HTR-8/SVneo (cell line): ENCODE data around the gene SNTG2.

Experiments used
- DNase-seq: peaks from one replicate; pipeline ENCODE4 v3.0.0; 2011; ENCODE audit warnings: low spot score, mixed read lengths; ENCODE audit not compliant: insufficient read length
- FAIRE-seq: peaks from 2 replicates; lab custom pipeline; 2011; peaks lifted over from hg19 to GRCh38; lab: Jason Lieb, UNC

SNTG2 gene

DNA sequence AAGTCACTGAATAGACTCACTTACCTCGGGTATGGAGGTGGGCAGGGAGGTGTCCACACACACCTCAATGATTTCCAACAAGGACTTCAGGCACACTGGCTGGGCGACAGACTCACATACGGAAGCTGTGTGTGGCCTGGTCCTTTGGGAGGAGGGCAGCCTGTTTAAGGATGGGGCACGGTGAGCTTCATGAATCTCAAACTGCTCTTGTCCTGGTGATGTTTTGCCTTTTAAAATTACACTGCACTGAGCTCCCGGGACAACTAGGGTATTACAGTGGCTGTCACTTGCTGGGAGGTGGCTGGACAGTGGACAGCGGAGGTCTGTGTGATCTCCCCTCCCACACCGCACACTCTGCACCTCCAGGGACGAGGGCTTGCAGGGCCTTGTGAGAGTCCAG is 211.6 kb downstream of the SNTG2 start:
- FAIRE-seq: no peak
- no peak for DNase-seq

- DNase-seq (no peak), FAIRE-seq (no peak)
Observed at GRCh38 chr2:1162768-1163584, 212.3 kb downstream of the SNTG2 start.

- DNase-seq (no peak), FAIRE-seq (no peak)
Observed at GRCh38 chr2:1166976-1167375, 216.3 kb downstream of the SNTG2 start.

DNA sequence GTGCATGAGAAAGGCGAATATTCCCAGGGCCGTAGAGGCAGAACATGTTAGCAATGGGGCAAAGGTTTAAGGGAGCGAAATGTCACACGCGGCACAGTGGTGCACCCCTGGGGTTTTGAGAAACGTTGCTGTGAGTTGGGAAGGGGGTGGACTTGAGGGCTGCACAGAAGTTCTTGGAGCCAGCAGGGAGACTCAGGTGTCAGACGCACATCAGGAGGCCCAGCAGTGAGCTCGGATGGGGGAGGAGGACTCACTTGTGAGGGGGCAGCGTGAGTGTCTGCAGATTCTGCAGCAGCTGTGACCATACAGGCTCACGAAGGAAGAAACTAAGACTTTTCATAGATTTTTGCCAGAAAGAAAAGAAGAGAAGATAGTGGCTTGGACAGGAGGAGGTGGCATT is 218.2 kb downstream of the SNTG2 start:
- DNase-seq (no peak), FAIRE-seq (no peak)

GRCh38 chr2:1169291-1169949 is 218.8 kb downstream of the SNTG2 start:
- DNase-seq (no peak), FAIRE-seq (no peak)

- DNase-seq (no peak), FAIRE-seq (no peak)
Observed at GRCh38 chr2:1170241-1170640, 219.6 kb downstream of the SNTG2 start.

- DNase-seq (no peak), FAIRE-seq (no peak)
Observed at GRCh38 chr2:1170711-1171110, 220.1 kb downstream of the SNTG2 start.

DNA sequence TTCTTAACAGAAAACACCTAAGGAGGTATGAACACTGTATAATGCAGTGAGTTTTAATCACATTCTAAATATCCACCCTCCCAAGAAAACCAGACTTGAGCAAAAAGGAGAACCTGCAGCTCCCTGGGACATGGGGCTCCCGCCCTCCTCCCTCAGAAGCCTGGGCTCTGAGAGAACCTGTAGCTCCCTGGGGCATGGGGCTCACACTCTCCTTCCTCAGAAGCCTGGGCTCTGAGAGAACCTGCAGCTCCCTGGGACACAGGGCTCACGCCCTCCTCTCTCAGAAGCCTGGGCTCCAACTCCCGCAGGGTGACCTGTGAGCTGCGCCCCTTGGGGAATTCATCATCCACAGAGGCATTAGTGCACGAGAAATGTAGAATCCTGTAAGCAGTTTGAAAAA is 222.9 kb downstream of the SNTG2 start:
- FAIRE-seq: no peak
- DNase-seq: no peak

DNA sequence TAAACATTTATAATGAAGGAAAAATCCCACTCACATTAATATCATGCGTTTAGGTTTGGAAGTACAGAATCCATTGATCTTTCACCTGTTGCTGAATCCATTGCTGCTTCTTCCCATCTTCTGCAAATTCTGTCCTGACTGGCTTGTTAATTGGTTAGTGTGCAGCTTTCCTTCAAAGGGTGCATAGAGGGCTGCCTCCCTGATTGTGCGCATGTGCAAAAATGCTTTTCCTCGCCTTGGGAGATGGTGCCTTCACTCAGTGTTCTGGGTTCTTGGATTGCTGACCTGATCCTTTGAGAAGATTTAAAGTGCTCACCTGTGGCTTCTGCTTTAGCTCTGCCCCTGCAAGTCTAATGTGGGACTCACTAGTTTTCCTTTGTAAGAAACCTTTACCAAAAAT is 231.2 kb downstream of the SNTG2 start:
- FAIRE-seq: no peak
- DNase-seq: no peak

GRCh38 chr2:1183300-1183699 is 232.7 kb downstream of the SNTG2 start:
- FAIRE-seq (no peak), DNase-seq (no peak)

GRCh38 chr2:1186421-1186820 is 235.8 kb downstream of the SNTG2 start:
- no peak for FAIRE-seq
- no peak for DNase-seq

- FAIRE-seq: no peak
Observed at GRCh38 chr2:1187189-1187588, 236.5 kb downstream of the SNTG2 start.

GRCh38 chr2:1192121-1192520 is 241.5 kb downstream of the SNTG2 start:
- no peak for FAIRE-seq

More at GRCh38 chr2:1187189-1187588, 236.5 kb downstream of the SNTG2 start:
- no peak for DNase-seq

DNA sequence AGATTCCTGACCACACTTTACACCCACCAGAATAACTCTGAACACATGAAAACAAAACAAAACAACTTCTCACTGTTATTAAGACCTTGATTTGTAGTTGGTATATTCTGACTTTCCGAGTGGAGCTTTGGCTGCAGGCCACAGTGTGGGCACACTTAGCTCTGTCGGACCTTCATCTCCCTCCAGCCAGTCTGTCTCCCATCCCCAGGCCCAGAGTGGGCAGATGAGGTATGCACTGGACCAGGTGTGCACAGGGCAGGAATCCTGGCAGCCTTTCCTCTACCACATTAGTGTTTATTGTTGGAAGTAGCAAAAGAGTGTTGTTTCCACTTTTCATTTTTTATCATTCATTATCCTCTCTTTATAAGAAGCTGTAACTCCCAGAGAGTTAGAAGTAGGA is 243.2 kb downstream of the SNTG2 start:
- FAIRE-seq (no peak), DNase-seq (no peak)

More at GRCh38 chr2:1192121-1192520, 241.5 kb downstream of the SNTG2 start:
- DNase-seq: no peak

DNA sequence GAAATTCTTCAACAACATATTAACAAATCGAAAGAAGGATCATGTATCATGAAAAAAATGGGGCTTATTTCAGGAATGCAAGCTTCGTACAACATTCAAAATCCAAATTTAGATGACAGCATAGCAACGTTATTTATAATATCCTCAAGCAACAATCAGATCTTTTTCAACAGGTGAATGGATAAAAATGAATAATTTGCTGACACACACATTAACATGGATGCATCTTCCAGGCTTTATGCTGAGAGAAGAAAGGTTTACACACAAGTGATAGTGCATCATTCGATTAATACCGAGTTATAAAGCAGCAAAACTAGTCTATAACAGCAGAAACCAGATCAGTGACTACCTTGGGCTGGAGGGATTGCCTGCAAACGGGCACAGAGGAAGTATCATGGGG is 253.1 kb downstream of the SNTG2 start:
- FAIRE-seq (no peak), DNase-seq (no peak)

DNA sequence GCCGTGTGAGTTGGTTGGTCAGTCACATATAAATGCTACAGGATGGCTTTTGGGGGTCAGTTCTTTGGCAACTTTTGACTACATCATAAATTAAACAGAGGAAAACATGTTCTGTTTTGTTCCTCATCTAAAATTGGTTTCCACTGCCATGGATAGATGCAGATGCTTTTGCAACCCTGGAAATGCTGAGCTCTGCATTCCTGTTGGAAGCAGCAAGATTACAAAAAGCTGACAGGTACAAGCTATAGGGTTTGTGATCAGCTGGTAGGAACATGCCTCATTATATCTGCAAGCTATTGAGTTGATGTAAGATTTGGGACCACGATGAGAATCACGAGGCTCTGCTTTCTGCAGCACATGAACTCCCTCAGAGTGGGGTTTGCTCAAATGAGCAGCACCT is 255.2 kb downstream of the SNTG2 start:
- no peak for FAIRE-seq
- DNase-seq: no peak

DNA sequence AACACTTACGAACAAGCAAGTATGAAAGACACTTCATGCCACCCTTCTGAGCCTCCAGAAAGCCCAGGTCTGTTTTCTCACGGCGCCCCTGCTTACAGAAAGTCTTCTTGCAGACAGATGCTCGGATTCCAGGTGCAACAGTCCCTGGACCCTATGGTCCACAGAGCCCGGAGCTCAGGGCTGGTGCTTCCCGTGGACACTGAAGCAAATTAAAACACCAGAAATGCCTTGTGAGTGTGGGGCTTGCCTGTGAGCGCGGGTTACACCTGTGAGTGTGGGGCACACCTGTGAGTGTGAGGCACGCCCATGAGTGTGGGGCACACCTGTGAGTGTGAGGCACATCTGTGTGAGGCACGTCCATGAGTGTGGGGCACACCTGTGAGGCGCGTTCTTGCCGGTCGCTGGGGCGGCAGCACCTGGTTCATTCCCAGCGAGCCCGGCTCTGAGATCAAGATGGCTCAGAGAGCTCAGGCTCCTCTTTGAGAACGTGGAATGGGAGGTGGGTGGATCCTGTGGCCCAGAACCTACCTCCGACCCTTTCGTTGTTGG is 257.4 kb downstream of the SNTG2 start:
- no peak for DNase-seq
- no peak for FAIRE-seq

DNA sequence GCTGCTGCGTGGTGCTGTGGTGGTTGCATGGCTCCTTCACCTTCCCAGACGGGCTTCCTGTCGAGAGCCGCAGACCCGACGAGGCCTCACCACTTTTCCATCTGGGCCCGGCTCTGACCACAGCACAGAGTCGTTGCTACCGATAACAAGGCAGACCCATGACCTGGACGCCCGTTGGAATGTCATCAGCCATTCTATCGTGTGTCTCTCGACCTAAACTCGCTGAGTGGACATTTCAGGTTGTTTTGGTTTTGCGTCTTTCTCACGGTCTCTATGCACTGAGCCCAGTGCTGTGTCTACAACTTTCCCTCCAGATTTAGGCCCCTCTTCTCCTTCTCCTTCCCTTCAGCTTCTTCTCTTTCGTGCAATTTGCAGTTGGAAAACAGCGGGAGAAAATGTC is 257.9 kb downstream of the SNTG2 start:
- FAIRE-seq: no peak
- DNase-seq: no peak

DNA sequence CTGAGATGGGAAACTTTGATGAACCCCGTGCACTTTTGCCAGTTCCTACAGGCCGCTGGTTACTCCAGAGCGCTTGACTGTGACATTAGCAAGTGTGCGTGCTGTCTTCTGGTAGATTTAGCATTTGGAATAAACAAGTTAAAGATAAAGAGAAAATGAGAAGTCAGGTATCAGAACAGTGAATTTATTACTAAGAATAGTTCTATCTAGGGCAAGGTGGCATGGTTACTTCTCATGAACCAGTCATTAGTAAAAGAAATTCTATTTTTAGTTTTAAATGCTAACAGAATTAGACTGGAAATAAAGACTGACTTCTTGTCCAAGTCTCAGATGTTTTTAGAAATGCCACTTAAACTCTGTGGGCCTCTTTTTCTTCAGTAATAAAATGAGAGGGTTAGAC is 258.6 kb downstream of the SNTG2 start:
- DNase-seq (no peak), FAIRE-seq (no peak)

- FAIRE-seq (peak; percentile 42), DNase-seq (no peak)
Observed at GRCh38 chr2:1209761-1210160, 259.1 kb downstream of the SNTG2 start.

GRCh38 chr2:1210352-1210751 is 259.7 kb downstream of the SNTG2 start:
- FAIRE-seq: no peak

More at GRCh38 chr2:1210352-1210751, 259.7 kb downstream of the SNTG2 start:
- DNase-seq: no peak
